Choroid plexus epithelial cell (primary cell): ENCODE measurements around the gene POC1A.
"Not testable (repeated sequence)": the region's sequence is repeated elsewhere in the genome, so short reads cannot be mapped to it uniquely, and the experiment has no call there.

Experiments
- DNase-seq: peaks from one replicate; pipeline ENCODE4 v3.0.0-alpha.2; 2010; ENCODE audit warnings: low read depth
- H3K4me3 ChIP-seq: 2 replicates; pipeline ENCODE4 v1.5.1; 2011; ENCODE audit warnings: low read depth, mild to moderate bottlenecking, control low read depth, low read length, moderate library complexity
- TF ChIP-seq, protein P1 (sequence below): conservative IDR thresholded peaks from 2 replicates; pipeline ENCODE4 v1.5.1; 2011; ENCODE audit warnings: low read depth, mild to moderate bottlenecking, control low read depth, inconsistent platforms, low read length, moderate library complexity

Gene POC1A

DNA sequence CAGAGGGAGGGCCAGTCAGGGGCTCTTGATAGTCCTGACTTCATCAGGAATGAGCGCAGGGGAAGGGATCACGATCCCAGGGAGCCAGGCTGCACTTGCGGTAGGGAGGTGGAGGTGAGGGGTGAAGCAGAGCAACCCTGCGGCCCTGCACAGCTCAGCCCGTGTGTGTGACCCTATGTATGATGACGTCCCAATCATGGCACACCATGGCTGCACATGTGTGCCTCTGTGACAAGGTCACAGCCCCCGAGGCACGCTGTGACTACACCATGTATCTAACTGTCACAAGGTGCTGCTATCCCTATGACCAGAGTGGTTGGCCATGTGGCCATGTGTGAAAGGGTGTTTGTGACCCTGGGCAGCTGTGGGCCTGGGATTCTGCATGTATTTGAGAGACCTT lies 30.5 kb upstream of the POC1A start:
- TF ChIP-seq, protein P1, sequence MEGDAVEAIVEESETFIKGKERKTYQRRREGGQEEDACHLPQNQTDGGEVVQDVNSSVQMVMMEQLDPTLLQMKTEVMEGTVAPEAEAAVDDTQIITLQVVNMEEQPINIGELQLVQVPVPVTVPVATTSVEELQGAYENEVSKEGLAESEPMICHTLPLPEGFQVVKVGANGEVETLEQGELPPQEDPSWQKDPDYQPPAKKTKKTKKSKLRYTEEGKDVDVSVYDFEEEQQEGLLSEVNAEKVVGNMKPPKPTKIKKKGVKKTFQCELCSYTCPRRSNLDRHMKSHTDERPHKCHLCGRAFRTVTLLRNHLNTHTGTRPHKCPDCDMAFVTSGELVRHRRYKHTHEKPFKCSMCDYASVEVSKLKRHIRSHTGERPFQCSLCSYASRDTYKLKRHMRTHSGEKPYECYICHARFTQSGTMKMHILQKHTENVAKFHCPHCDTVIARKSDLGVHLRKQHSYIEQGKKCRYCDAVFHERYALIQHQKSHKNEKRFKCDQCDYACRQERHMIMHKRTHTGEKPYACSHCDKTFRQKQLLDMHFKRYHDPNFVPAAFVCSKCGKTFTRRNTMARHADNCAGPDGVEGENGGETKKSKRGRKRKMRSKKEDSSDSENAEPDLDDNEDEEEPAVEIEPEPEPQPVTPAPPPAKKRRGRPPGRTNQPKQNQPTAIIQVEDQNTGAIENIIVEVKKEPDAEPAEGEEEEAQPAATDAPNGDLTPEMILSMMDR, result no peak
- H3K4me3 ChIP-seq, result no peak overlapping the region
- DNase-seq, result no peak

DNA sequence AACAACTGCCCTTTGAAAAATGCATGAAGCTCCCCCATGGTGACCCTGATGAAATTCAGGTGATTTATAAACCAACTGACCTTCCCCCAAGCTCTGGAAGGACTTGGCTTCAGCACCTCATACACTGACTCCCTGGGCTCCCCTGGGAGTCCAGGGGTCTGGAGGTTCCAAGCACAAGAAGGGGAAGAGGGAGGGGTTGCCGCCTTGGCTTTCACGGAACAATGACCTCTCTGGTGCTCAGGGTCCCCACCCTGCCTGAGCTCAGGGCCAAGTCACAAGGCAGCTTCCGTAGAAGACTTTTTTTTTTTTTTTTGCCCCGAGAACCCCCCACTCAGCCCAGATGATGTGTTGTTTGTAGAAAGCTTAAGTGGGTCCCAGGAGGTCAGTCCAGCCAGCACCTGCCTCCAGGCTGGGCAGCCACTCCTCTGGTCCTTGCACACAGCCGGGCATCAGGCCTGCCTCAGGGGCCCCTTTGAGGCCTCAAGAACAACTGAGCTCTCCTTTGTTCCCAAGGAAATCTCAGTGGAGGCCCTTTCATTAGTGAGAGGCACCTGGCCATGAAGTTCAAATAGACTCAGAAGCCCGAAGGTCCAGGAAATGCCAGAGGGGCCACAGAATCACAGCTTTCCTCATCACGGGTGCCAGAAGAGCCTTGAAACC lies 29.7 kb upstream of the POC1A start:
- no peak overlapping the region for H3K4me3 ChIP-seq
- no peak for DNase-seq
- TF ChIP-seq, protein P1, result no peak

DNA sequence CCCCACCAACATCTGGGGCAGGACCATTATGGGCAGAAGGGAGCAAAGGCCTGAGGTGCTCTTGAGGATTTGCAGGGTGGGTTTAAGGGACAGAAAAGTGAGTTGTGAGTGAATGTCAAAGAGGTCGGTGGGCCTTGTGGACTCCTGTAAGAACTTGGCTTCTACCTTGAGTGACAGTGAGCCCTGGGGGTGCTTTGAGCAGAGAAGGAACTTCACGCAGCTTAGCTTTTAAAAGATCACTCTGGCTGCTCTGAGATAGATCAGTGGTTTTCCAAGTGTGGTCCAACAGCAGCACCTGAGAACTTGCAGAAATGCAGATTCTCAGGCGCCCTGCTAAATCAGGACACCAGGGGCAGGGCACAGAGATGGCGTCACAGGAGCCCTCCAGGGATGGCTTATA lies 28.5 kb upstream of the POC1A start:
- DNase-seq, result no peak
- TF ChIP-seq, protein P1, result no peak
- no peak overlapping the region for H3K4me3 ChIP-seq

DNA sequence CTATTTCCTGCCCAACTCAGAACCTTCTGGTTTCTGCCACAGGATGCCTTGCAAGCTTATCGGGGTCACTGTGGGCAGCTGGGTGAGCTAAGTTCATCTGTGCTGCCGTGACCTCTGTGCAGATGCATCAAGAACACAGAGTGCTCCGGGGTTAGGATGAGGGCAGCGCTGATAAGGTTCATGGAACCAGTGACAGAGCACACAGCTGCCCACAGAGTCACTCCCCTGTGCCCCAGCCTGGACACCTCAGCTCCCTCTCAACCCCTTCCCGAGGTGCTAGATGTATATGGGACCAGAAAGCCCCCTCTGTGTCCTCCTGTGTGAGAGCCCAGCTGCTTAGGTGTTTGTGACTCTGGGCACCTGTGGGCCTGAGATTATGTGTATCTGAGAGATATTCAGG lies 28.0 kb upstream of the POC1A start:
- TF ChIP-seq, protein P1, result no peak
- no peak for DNase-seq
- no peak overlapping the region for H3K4me3 ChIP-seq

DNA sequence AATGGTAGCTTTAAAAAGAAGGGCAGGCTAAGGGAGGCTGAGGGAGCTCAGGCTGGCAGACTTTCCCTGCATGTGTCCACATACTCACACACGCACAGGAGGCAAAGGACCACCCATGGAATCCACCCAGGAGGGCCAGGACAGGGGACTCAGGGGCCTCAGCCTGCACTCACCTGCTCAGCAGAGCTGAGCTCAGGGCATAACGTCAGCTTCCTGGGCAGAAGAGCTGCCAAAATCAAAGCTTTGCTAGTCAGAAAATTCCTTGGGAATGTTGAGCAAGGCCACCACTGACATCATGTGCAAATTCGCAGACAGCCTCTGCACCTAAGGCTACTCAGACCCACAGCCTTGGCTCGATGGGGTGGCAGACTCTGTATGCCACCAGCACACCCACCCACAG lies 27.3 kb upstream of the POC1A start:
- peak; percentile 58 for DNase-seq
- H3K4me3 ChIP-seq, result no peak overlapping the region
- TF ChIP-seq, protein P1, result no peak

DNA sequence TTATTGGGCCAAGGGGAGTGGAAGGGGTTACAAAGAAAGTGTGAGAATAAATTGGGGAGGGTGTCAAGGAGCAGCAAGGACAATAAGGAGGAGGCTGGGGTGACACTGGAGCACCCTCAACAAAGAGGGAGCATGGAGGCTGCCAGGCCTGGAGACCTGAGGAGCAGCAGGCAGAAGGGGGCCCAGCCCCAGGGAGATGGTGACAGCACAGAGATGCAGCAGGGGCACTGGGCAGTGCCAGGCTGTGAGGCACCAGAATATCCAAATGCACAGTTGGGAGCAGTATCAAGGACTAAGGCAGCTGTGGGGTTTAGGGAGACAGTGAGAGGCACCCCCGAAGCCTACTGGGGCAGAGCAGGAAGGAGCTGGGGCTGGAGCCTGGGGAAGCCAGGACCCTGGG lies 24.3 kb upstream of the POC1A start:
- TF ChIP-seq, protein P1, result no peak
- no peak overlapping the region for H3K4me3 ChIP-seq
- no peak for DNase-seq

DNA sequence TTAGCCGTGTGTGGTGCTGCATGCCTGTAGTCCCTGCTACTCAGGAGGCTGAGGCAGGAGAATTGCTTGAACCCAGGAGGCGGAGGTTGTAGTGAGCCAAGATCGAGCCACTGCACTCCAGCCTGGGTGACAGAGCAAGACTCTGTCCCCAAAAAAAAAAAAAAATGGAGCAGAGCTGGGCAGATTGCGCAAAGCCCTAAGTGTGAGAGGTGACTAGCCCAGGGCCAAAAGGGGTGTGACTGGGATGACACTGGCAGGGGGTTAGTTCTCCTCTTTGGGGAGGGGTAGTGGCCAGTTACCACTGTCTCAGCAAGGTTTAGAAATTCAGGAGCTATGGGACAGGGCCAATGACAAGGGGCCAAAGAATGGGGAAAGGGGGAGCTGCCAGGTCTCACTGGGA lies 23.9 kb upstream of the POC1A start:
- not testable (repeated sequence) for H3K4me3 ChIP-seq, DNase-seq
